HG03025 (cell line): ENCODE measurements around the gene C4BPA.

Experiments
- ATAC-seq: cut with Tn5 transposase; IDR thresholded peaks from one replicate; pipeline ENCODE4 v1.9.1; 2021; ENCODE audit warnings: mild to moderate bottlenecking, moderate library complexity; ENCODE audit not compliant: unreplicated experiment, low FRiP score

C4BPA gene

DNA sequence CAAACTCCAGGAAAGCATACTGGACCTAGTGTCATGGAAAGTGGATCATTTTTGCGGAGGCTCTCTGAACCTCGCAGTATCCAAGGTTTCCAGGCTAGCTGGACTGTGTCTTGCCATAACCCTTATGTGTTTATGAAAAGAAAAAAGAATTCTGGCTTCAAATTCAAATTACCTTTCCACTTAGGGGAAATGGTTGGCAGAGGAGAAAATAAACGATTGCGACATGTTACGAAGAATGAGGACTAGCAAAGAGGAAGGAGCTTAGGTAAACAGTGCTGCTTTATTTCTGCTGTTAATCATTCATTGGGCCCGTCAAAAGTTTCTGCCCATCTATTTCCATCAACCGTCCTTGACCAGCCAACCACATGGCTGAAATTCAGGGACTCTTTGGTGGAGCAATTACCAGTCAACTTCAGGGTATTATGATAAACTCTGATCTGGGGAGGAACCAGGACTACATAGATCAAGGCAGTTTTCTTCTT, at the start of gene C4BPA:
TSS of gene C4BPA (plus strand) at position 342 of the 482 bp plus-strand sequence. CDS start 8,793 bp downstream, outside the sequence.
- no peak for ATAC-seq

DNA sequence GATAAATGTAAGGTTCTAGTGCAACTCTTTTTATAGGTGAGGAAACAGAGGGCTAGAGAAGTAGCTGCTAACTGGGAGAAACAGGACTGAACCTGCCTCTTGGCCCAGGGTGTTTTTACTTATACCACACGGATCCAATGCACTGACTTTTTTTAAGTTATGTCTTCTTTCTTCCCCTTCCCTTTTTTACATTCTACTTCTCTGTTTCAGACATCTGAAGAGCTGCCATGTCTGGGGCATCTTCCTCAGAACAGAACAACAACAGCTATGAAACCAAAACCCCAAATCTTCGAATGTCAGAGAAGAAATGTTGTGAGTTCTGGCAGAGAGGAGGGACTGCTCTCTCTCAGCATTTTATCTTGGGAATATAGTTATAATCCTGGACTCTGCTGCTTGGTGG, 49.5 kb upstream of the C4BPA start:
- no peak for ATAC-seq

- ATAC-seq: no peak
These were observed 48.5 kb upstream of the C4BPA start for GRCh38 chr1:207055386-207056001.

- ATAC-seq: no peak
These were observed 47.4 kb upstream of the C4BPA start for GRCh38 chr1:207056673-207057072.

DNA sequence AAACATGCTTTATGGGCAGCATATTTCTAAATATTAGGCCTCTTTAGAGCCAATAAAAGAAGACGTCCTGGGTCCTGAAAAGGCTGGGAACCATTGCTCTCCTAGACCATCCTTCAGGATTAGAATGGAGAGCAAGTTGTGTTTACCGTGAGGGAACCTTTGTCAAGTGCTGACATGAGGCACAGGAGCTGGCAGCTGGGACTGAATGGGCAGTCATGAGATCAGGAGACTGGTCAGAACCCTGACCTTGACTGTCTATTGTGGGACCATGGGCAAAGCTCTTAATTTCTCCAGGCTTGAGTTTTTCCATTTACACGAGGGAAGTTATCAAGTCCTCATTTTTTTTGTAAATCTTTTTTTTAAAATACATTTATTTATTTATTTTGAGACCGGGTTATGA, 45.8 kb upstream of the C4BPA start:
- no peak for ATAC-seq

- ATAC-seq: no peak
These were observed 44.9 kb upstream of the C4BPA start for GRCh38 chr1:207058878-207059867.

- ATAC-seq: no peak
These were observed 44.2 kb upstream of the C4BPA start for GRCh38 chr1:207059881-207060280.

DNA sequence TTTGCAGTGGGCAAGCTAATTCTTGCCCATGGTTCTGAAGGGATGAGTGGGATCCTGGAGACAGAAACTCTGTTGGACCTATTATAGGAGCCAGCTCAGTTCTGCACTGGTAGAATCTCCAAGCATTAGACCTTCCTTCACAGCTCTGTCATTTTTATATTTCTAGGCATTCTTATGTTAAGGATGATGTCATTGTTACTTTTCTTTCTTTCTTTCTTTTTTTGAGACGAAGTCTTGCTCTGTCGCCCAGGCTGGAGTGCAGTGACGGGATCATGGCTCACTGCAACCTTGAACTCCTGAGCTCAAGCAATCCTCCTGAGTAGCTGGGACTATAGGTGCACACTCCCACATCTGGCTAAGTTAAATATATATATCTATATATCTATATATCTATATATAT, 43.4 kb upstream of the C4BPA start:
- ATAC-seq: no peak

- ATAC-seq: no peak
These were observed 42.0 kb upstream of the C4BPA start for GRCh38 chr1:207062058-207062457.

GRCh38 chr1:207063014-207063413, 41.0 kb upstream of the C4BPA start:
- ATAC-seq: no peak

GRCh38 chr1:207064561-207064960, 39.5 kb upstream of the C4BPA start:
- ATAC-seq: no peak

- ATAC-seq: no peak
These were observed 36.8 kb upstream of the C4BPA start for GRCh38 chr1:207067185-207067584.

DNA sequence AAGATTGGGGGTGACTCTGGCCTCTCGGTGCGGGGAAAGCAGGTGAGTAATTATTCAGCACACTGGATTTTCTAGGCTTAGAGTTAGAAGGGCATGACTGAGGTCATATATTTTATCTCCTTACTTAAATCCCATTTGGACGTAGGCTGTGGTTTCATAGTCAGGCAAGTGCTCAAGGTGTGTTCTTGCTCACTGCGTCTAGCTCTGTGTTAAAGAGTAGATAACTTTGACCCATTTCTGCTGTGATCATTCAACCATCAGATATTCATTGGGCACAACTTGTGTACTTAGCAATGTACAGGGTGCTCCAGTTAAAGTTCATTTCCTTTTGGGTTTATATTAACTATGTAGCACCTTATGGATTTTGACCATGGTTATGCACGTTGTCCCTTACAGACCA, 36.4 kb upstream of the C4BPA start:
- no peak for ATAC-seq

- no peak for ATAC-seq
These were observed 35.0 kb upstream of the C4BPA start for GRCh38 chr1:207069061-207069460.

DNA sequence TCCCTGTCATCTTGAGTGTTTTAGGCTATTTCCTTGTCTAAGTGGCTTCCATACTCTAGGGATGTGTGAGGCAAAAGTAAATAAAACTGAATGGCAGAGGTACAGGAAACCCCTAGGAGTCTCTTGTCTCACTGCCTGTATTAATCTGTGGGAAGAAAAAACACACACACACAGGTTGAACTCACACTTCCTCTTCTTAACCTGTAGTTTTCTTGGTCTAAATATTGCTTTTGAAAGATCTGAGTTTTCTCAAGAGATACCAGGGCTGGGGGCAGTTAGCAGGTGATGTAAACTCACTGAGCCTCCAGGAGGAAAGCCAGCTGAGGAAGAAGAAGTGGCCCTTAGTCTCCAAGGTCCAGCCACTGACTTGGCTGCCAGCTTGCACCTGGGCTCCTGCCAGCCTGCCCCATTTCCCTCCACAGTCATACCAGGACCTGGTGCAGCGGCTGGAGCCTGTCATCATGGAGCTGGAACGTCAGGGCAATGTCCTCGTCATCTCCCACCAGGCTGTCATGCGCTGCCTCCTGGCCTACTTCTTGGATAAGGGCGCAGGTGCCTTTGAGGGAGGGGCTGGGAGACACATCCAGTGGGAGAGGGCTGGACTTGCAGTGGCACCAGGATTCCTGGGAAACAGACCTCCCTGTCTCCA, 34.1 kb upstream of the C4BPA start:
- no peak for ATAC-seq

GRCh38 chr1:207070811-207071210, 33.2 kb upstream of the C4BPA start:
- no peak for ATAC-seq

DNA sequence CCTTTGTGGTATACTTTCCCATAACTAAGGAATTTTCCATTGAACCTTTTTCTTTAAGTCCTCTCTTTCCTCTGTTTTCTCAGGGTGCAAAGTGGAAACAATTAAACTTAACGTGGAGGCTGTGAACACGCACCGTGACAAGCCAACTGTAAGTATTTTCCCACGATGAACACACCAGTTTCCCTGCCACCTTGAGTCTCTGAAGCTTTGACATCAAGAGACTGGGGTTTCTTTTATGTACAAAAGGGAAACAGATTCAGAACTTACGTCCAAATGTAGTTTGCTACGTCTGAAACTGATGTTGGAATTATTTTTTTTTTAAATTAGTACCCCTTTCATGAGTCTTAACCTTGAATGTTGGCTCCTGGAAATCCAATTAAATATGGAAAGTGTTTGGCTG, 32.6 kb upstream of the C4BPA start:
- no peak for ATAC-seq

- ATAC-seq: no peak
These were observed 31.8 kb upstream of the C4BPA start for GRCh38 chr1:207072233-207072632.

GRCh38 chr1:207073906-207074820, 29.9 kb upstream of the C4BPA start:
- ATAC-seq: no peak
